Gastrocnemius medialis (tissue), 4 donors: ENCODE results near the gene SEMA4F. TPM values are rescaled to one million over a fixed set of nuclear protein-coding genes. Genes with fewer than 3 reads are reported as not detected.

Experiments used
- ATAC-seq, 2 donors: fragments of 150-250 bp; one replicate each; pipeline ENCODE4 v1.9.1; 2016
- DNase-seq, 2 donors: peaks; one replicate each; pipeline ENCODE4 v3.0.0-alpha.2; 2019
- H3K27ac ChIP-seq, 4 donors: fragments of 200-600 bp; sonication (generic); 1 replicate in 1 of 4; 2 replicates in 3 of 4; pipeline ENCODE4 v1.5.1; 2016 to 2018; ENCODE audit warnings: mild to moderate bottlenecking in 2 of 4, moderate library complexity in 1 of 4
- H3K27me3 ChIP-seq, 3 donors: fragments of 200-600 bp; sonication (generic) in 2 of 3; 1 replicate in 1 of 3; 2 replicates in 2 of 3; pipeline versions ENCODE4 v1.5.1 to v1.6.0; 2016 to 2019; ENCODE audit warnings: mild to moderate bottlenecking in 1 of 3, moderate library complexity in 1 of 3
- H3K36me3 ChIP-seq, 2 donors: fragments of 200-600 bp; sonication (generic) in 1 of 2; one replicate each; pipeline ENCODE4 v1.5.1; 2017 to 2018
- H3K4me1 ChIP-seq, 2 donors: fragments of 200-600 bp; sonication (generic) in 1 of 2; one replicate each; pipeline ENCODE4 v1.5.1; 2016 to 2017; ENCODE audit warnings: mild to moderate bottlenecking in 2 of 2
- H3K4me3 ChIP-seq, 4 donors: fragments of 200-600 bp; sonication (generic) in 3 of 4; 1 replicate in 1 of 4; 2 replicates in 3 of 4; pipeline ENCODE4 v1.5.1; 2016 to 2019; ENCODE audit warnings: mild to moderate bottlenecking in 2 of 4
- H3K9me3 ChIP-seq, 3 donors: fragments of 200-600 bp; sonication (generic) in 2 of 3; 1 replicate in 1 of 3; 2 replicates in 2 of 3; pipeline ENCODE4 v1.5.1; 2016 to 2019
- POLR2A ChIP-seq, 2 donors: fragments of 450-650 bp; IDR thresholded peaks; one replicate each; pipeline ENCODE4 v1.6.1; 2017; ENCODE audit warnings: antibody characterized with exemption in 2 of 2, mild to moderate bottlenecking in 2 of 2, moderate library complexity in 2 of 2
- in situ Hi-C, 4 donors: fragments of 200-750 bp; cut with MboI; loops; one replicate each; pipeline versions ENCODE4 v1.15.0 to v1.8.0; 2017; ENCODE audit warnings: low sequenced_read_pairs in 4 of 4
- intact Hi-C: fragments of 100-400 bp; cut with DNase I; formaldehyde crosslinking; loops from one replicate; pipeline ENCODE4 v1.15.1; 2023; ENCODE audit warnings: low total_unique reads
- total RNA-seq, 4 donors: library from RNA; depleted of rRNA; stranded (reverse); fragments of >200 nt; gene quantifications; one replicate each; pipeline versions ENCODE4 v1.1.0 to v1.2.3, GENCODE V29; 2016
- TF ChIP-seq, protein P1 (sequence below), 5 experiments: fragments of 450-650 bp in 3 of 5; fragments of 200-600 bp in 2 of 5; sonication (generic) in 2 of 5; IDR thresholded peaks in 4 of 5; conservative IDR thresholded peaks in 1 of 5; 1 replicate in 4 of 5; 2 replicates in 1 of 5; pipeline ENCODE4 v1.5.1; 2016 to 2019; ENCODE audit warnings: antibody characterized with exemption in 5 of 5, mild to moderate bottlenecking in 3 of 5, moderate library complexity in 3 of 5

SEMA4F gene
- total RNA-seq, 4 donors from 2014 or later, result 0.97 to 1.6 (median 1.4) TPM

- in situ Hi-C loops, result no loop called here
- no peaks in the 10 kb centered on the region for H3K4me1 ChIP-seq
Observed at GRCh38 chr2:74728842-74729241, 74.8 kb downstream of the SEMA4F start.

GRCh38 chr2:74730530-74730929 is 76.5 kb downstream of the SEMA4F start:
- no peak for DNase-seq
- no peak for ATAC-seq
- H3K4me3 ChIP-seq, result no peak overlapping the region

More at GRCh38 chr2:74728842-74729241, 74.8 kb downstream of the SEMA4F start:
- Histone ChIP-seq H3K27ac (no peak overlapping the region), H3K4me3 (no peak overlapping the region), H3K9me3 (no peaks in the 10 kb centered on the region), H3K27me3 (no peaks in the 10 kb centered on the region), H3K36me3 (no peaks in the 10 kb centered on the region)
- ATAC-seq, result no peak
- DNase-seq, result no peak
- TF ChIP-seq POLR2A (IDR thresholded peaks at IDR 0.05), result no peak
- TF ChIP-seq, protein P1, sequence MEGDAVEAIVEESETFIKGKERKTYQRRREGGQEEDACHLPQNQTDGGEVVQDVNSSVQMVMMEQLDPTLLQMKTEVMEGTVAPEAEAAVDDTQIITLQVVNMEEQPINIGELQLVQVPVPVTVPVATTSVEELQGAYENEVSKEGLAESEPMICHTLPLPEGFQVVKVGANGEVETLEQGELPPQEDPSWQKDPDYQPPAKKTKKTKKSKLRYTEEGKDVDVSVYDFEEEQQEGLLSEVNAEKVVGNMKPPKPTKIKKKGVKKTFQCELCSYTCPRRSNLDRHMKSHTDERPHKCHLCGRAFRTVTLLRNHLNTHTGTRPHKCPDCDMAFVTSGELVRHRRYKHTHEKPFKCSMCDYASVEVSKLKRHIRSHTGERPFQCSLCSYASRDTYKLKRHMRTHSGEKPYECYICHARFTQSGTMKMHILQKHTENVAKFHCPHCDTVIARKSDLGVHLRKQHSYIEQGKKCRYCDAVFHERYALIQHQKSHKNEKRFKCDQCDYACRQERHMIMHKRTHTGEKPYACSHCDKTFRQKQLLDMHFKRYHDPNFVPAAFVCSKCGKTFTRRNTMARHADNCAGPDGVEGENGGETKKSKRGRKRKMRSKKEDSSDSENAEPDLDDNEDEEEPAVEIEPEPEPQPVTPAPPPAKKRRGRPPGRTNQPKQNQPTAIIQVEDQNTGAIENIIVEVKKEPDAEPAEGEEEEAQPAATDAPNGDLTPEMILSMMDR (IDR thresholded peaks at IDR 0.05 in 4 of 5, conservative IDR thresholded peaks at IDR 0.05 in 1 of 5), result no peak
- intact Hi-C loops, result no loop called here

More at GRCh38 chr2:74730530-74730929, 76.5 kb downstream of the SEMA4F start:
- Histone ChIP-seq H3K4me1 (no peaks in the 10 kb centered on the region), H3K27ac (no peak overlapping the region), H3K9me3 (no peaks in the 10 kb centered on the region), H3K27me3 (no peaks in the 10 kb centered on the region), H3K36me3 (no peaks in the 10 kb centered on the region)
- no peak for TF ChIP-seq POLR2A (IDR thresholded peaks at IDR 0.05)
- in situ Hi-C loops, result no loop called here
- intact Hi-C loops, result no loop called here

Other genes starting within 250 kb of the SEMA4F start
- gene C2orf81, start 232.6 kb upstream of the SEMA4F start, total RNA-seq, result under 1 TPM in 1 of 4 donors, not detected in 3; 0.24 TPM
- 1 to 10 TPM in 2 of 4 donors, under 1 TPM in 2; 0.51 to 2.1 (median 1.4) TPM for gene WDR54, start 232.5 kb upstream of the SEMA4F start, total RNA-seq
- gene RTKN, start 212.3 kb upstream of the SEMA4F start, total RNA-seq, result 10 to 100 TPM in 1 of 4 donors, 1 to 10 TPM in 3; 2.2 to 17.6 (median 5.9) TPM
- 10 to 100 TPM; 14.5 to 51.9 (median 41.1) TPM for gene INO80B, start 199.2 kb upstream of the SEMA4F start, total RNA-seq
- gene WBP1, start 195.8 kb upstream of the SEMA4F start, total RNA-seq, result 10 to 100 TPM; 10.7 to 17.5 (median 16.5) TPM
- 10 to 100 TPM; 27.2 to 33.9 (median 31.7) TPM for gene MOGS, start 188.9 kb upstream of the SEMA4F start, total RNA-seq
- 10 to 100 TPM; 26.5 to 48.7 (median 41.5) TPM for gene MRPL53, start 181.6 kb upstream of the SEMA4F start, total RNA-seq
- gene CCDC142, start 171.2 kb upstream of the SEMA4F start, total RNA-seq, result 1 to 10 TPM; 5.5 to 7.3 (median 6.0) TPM
- gene TTC31, start 171.2 kb upstream of the SEMA4F start, total RNA-seq, result 1 to 10 TPM; 6.1 to 9.6 (median 7.7) TPM
- under 1 TPM in 1 of 4 donors, not detected in 3; 0.59 TPM for gene LBX2, start 154.6 kb upstream of the SEMA4F start, total RNA-seq
- 10 to 100 TPM; 14.2 to 23.6 (median 20.0) TPM for gene PCGF1, start 146.6 kb upstream of the SEMA4F start, total RNA-seq
- gene TLX2, start 139.8 kb upstream of the SEMA4F start, total RNA-seq, result not detected
- gene DQX1, start 128.0 kb upstream of the SEMA4F start, total RNA-seq, result under 1 TPM in 1 of 4 donors, not detected in 3; 0.24 TPM
- gene AUP1, start 124.5 kb upstream of the SEMA4F start, total RNA-seq, result 100 to 1,000 TPM; 112 to 148 (median 115) TPM
- gene HTRA2, start 124.3 kb upstream of the SEMA4F start, total RNA-seq, result 10 to 100 TPM; 24.2 to 38.5 (median 29.4) TPM
- 1 to 10 TPM in 1 of 4 donors, under 1 TPM in 3; 0.65 to 1.3 (median 0.95) TPM for gene LOXL3, start 100.3 kb upstream of the SEMA4F start, total RNA-seq
- gene DOK1, start 99.5 kb upstream of the SEMA4F start, total RNA-seq, result 1 to 10 TPM in 3 of 4 donors, under 1 TPM in 1; 0.51 to 4.1 (median 2.7) TPM
- gene M1AP, start 5.9 kb upstream of the SEMA4F start, total RNA-seq, result under 1 TPM in 1 of 4 donors, not detected in 3; 0.20 TPM
- gene HK2, start 179.9 kb downstream of the SEMA4F start, total RNA-seq, result 10 to 100 TPM; 18.1 to 57.6 (median 42.1) TPM